ENCODE results near the gene ESRRB.

ESRRB gene

DNA sequence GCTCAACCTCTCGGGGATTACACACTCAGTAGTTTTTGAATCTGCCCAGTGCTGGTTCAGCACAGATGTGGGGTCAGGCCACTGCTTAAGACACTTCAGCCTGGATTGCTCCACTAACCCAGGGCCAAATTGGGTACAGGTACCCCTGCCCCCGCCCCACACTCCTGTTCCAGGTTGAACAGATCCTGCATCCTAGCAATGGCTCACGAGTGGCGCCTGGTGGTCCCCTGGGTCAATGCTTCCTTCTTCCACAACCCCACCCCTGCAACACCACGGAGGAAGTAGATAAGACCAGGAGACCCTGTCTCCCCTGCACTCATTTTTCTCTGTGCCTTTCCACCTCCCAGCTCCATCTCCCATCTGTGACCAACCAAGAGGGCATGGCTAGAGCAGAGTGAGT, 108.4 kb downstream of the ESRRB start:
- H3K4me3 Mint-ChIP-seq, result no peak overlapping the region
- ATAC-seq, result no peak

DNA sequence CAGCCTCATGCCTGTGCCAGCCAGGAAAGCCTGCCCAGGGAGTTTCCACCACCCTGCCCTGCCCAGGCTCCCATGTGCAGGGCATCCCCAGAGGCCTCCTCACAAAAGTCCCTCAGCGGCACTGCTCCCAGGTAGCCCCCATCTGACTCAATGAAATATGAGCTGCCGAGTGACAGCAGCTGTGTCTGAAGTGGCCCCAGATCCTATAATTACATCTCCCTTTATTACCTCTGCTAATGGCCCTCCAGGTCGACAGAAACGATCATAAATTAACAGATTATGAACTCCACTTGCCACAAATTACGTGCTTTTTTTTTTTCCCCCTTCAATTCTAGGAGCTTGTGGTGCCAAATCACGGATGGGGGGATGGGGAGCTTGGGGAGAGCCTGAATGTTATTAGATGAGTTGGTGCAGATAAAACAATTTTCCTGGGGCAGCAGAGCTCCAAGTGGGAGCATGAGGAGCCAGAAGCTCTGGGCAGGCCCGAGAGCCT, 110.4 kb downstream of the ESRRB start:
- DNase-seq (ENCODE audit: low spot score in 2 of 2), result no peak
- no peak overlapping the region for H3K27ac Mint-ChIP-seq
- H3K4me1 Mint-ChIP-seq, result no peaks in the 10 kb centered on the region
- no peak overlapping the region for H3K4me3 Mint-ChIP-seq
- H3K36me3 Mint-ChIP-seq, result no peaks in the 10 kb centered on the region
- no peak for ATAC-seq
- no peaks in the 10 kb centered on the region for H3K9me3 Mint-ChIP-seq

More for the DNA sequence above, 108.4 kb downstream of the ESRRB start:
- H3K9me3 Mint-ChIP-seq, result no peaks in the 10 kb centered on the region
- no peaks in the 10 kb centered on the region for H3K4me1 Mint-ChIP-seq
- H3K36me3 Mint-ChIP-seq, result no peaks in the 10 kb centered on the region
- no peak overlapping the region for H3K27ac Mint-ChIP-seq
- no peak for DNase-seq (ENCODE audit: low spot score in 2 of 2)

- Mint-ChIP-seq H3K9me3 (no peaks in the 10 kb centered on the region), H3K4me3 (no peak overlapping the region), H3K4me1 (no peaks in the 10 kb centered on the region), H3K27ac (no peak overlapping the region), H3K36me3 (no peaks in the 10 kb centered on the region)
- ATAC-seq (peak; percentile 15), DNase-seq (ENCODE audit: low spot score in 2 of 2) (no peak)
These were observed 112.6 kb downstream of the ESRRB start for GRCh38 chr14:76488551-76488950.

GRCh38 chr14:76489667-76490066, 113.7 kb downstream of the ESRRB start:
- Mint-ChIP-seq H3K4me1 (no peaks in the 10 kb centered on the region), H3K36me3 (no peaks in the 10 kb centered on the region), H3K27ac (no peak overlapping the region), H3K9me3 (no peaks in the 10 kb centered on the region), H3K4me3 (no peak overlapping the region)
- ATAC-seq, result no peak
- no peak for DNase-seq (ENCODE audit: low spot score in 2 of 2)

- Mint-ChIP-seq H3K4me3 (no peak overlapping the region), H3K36me3 (no peaks in the 10 kb centered on the region), H3K9me3 (no peaks in the 10 kb centered on the region), H3K4me1 (no peaks in the 10 kb centered on the region), H3K27ac (no peak overlapping the region)
- DNase-seq (ENCODE audit: low spot score in 2 of 2) (no peak), ATAC-seq (no peak)
These were observed 114.2 kb downstream of the ESRRB start for GRCh38 chr14:76490111-76490510.

GRCh38 chr14:76490735-76491134, 114.8 kb downstream of the ESRRB start:
- DNase-seq (ENCODE audit: low spot score in 2 of 2) (no peak), ATAC-seq (no peak)
- no peaks in the 10 kb centered on the region for H3K36me3 Mint-ChIP-seq
- no peaks in the 10 kb centered on the region for H3K9me3 Mint-ChIP-seq
- H3K27ac Mint-ChIP-seq, result no peak overlapping the region
- no peak overlapping the region for H3K4me3 Mint-ChIP-seq
- no peaks in the 10 kb centered on the region for H3K4me1 Mint-ChIP-seq

DNA sequence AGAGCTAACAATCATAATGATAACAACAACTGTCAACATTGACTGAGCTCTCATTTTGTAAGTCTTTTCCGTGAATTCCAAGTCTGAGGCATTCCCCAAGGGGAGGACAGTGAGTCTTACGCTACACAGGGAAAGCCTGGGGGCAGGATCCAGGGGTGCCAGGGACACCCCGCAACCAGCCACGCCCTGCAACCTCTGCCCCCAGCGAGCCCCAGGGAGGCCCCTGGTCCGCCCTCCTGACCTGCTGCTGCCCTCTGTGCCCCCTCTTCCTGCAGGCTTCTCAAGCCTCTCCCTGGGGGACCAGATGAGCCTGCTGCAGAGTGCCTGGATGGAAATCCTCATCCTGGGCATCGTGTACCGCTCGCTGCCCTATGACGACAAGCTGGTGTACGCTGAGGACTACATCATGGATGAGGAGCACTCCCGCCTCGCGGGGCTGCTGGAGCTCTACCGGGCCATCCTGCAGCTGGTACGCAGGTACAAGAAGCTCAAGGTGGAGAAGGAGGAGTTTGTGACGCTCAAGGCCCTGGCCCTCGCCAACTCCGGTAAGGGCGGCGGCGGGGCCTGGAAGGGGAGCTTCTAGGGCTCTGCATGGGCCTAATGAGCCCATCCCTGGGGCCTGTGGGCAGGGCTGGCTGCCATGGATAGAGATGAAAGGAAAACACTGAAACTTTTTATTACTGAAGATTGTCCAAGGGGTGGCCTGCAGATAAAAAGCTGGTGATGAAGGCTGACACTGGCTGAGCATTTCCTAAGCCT, 115.4 kb downstream of the ESRRB start:
- Mint-ChIP-seq H3K9me3 (no peaks in the 10 kb centered on the region), H3K27ac (no peak overlapping the region), H3K4me3 (no peak overlapping the region), H3K4me1 (no peaks in the 10 kb centered on the region), H3K36me3 (no peaks in the 10 kb centered on the region)
- DNase-seq (ENCODE audit: low spot score in 2 of 2), result no peak
- ATAC-seq, result no peak

DNA sequence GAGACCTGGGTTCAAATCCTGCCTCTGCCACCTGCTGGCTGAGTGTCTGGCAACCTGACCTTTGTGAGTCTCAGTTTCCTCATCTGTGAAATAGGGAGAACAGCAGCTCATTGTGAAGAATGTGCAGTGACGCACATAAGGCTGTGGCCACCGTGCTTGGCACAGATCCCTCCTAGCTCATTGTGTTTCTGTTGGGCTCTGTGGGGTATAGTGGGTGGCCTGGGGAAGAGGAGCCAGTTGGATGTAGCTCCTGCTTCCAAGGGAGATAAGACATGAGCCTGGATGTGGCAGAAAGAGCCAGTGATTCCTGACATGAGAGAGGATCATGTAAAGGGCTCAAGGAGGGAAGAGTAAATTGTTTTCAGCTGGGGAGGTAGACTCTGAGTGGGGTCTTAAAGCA, 120.0 kb downstream of the ESRRB start:
- H3K9me3 Mint-ChIP-seq, result no peaks in the 10 kb centered on the region
- H3K36me3 Mint-ChIP-seq, result no peaks in the 10 kb centered on the region
- DNase-seq (ENCODE audit: low spot score in 2 of 2) (no peak), ATAC-seq (no peak)
- no peak overlapping the region for H3K27ac Mint-ChIP-seq
- H3K4me1 Mint-ChIP-seq, result no peaks in the 10 kb centered on the region
- H3K4me3 Mint-ChIP-seq, result no peak overlapping the region

DNA sequence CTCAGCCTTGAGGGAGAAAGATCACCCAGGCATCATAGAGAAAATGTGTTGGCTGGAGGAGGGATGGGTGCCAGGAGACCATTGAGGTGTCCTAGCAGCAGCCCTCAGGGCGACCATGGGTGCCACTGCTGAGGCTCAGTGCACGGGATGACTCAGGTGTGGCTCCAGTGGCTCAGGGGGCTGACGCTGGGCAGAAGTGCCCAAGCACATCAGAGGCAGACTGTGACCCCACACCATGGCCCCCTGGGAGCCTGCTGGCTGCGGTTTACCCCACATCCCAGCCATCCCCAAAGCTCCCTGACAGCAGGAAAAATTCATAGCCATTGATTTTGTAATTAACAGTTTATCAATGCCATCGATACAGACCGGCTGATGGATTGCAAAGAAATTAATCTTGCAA, 120.7 kb downstream of the ESRRB start:
- no peak for DNase-seq (ENCODE audit: low spot score in 2 of 2)
- ATAC-seq, result no peak
- H3K27ac Mint-ChIP-seq, result no peak overlapping the region
- H3K36me3 Mint-ChIP-seq, result no peaks in the 10 kb centered on the region
- no peaks in the 10 kb centered on the region for H3K9me3 Mint-ChIP-seq
- H3K4me1 Mint-ChIP-seq, result no peaks in the 10 kb centered on the region
- no peak overlapping the region for H3K4me3 Mint-ChIP-seq

DNA sequence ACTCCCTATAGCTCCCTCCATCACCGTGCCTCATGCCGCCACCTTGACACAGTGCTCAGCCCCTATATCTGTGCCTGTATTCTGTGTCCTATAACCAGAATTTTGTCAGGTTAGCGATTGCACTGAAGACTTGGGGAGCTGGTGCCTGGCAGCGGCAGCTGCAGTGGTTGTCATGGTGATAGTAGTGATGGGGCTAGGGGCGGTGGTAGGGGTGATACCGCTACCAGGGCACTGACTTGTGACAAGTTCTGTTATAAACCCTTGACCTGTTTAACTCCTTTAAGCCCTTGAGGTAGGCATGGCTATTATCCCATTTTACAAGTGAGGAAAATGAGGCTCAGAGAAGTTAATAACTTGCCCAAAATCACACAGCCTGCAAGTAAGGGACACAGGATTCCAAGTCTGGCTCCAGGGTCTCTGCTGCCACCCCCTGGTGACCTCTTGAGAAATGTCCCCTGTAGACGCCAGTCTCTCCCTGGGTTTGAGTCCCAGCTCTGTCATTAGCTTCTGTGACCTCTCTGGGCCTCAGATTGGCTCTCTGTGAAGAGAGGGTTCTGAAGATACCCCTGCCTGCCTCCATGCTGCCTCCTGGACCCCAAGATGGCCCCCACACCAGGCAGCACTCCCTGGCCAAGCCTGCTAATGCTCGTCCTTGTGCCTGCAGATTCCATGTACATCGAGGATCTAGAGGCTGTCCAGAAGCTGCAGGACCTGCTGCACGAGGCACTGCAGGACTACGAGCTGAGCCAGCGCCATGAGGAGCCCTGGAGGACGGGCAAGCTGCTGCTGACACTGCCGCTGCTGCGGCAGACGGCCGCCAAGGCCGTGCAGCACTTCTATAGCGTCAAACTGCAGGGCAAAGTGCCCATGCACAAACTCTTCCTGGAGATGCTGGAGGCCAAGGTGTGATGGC, 121.9 kb downstream of the ESRRB start:
- H3K4me1 Mint-ChIP-seq, result no peaks in the 10 kb centered on the region
- no peaks in the 10 kb centered on the region for H3K36me3 Mint-ChIP-seq
- DNase-seq (ENCODE audit: low spot score in 2 of 2) (no peak), ATAC-seq (no peak)
- no peak overlapping the region for H3K4me3 Mint-ChIP-seq
- H3K9me3 Mint-ChIP-seq, result no peaks in the 10 kb centered on the region
- no peak overlapping the region for H3K27ac Mint-ChIP-seq

DNA sequence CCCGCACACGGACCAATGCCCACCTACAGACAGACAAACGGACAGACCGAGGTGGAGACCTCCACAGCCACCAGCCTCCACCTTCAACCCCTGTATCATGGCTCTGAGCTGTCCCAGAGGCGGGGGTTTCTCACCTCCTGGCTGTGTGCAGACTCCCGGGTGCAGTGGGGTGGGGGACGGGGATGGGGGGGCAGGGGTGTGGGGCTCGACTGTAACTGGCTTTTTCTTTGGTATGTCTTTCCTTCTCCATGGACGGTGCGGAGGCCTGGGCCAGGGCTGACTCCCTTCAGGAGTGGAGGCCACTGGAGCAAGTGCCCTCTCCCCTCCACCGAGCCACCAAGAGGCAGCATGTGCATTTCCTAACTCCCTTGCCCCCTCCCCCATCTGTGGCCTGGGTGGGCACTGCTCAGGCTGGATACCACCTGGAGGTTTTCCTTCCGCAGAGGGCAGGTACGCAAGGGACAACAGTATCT, 122.6 kb downstream of the ESRRB start:
- H3K4me3 Mint-ChIP-seq, result no peak overlapping the region
- H3K36me3 Mint-ChIP-seq, result no peaks in the 10 kb centered on the region
- ATAC-seq (no peak), DNase-seq (ENCODE audit: low spot score in 2 of 2) (no peak)
- H3K4me1 Mint-ChIP-seq, result no peaks in the 10 kb centered on the region
- no peak overlapping the region for H3K27ac Mint-ChIP-seq
- H3K9me3 Mint-ChIP-seq, result no peaks in the 10 kb centered on the region

- Mint-ChIP-seq H3K4me3 (no peak overlapping the region), H3K4me1 (no peaks in the 10 kb centered on the region), H3K9me3 (no peaks in the 10 kb centered on the region), H3K27ac (no peak overlapping the region), H3K36me3 (no peaks in the 10 kb centered on the region)
- ATAC-seq (peak; percentile 9), DNase-seq (ENCODE audit: low spot score in 2 of 2) (no peak)
These were observed 123.0 kb downstream of the ESRRB start for GRCh38 chr14:76498976-76499375.

GRCh38 chr14:76499399-76499798, 123.5 kb downstream of the ESRRB start:
- Mint-ChIP-seq H3K36me3 (no peaks in the 10 kb centered on the region), H3K27ac (no peak overlapping the region), H3K9me3 (no peaks in the 10 kb centered on the region), H3K4me3 (no peak overlapping the region), H3K4me1 (no peaks in the 10 kb centered on the region)
- DNase-seq (ENCODE audit: low spot score in 2 of 2), result no peak
- ATAC-seq, result peak; percentile 4

DNA sequence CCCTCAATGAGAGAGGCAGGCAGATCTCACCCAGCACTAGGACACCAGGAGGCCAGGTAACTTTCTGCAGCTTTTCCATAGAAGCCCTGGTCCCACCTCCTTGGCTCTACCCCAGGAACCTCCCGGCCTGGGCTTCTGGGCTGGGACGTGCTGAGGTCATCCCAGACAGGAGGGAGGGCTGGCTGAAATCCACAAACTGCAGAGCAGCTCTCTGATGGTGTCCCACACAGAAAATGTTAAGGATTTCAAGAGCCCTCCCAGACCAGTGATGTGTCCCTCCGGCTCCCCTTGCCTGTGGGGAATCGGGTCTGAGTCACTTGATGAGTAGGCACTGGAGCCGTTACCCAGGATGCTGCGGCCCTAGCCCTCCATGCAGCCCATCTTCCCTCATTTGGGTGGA, 124.1 kb downstream of the ESRRB start:
- Mint-ChIP-seq H3K36me3 (no peaks in the 10 kb centered on the region), H3K9me3 (no peaks in the 10 kb centered on the region), H3K4me1 (no peaks in the 10 kb centered on the region), H3K27ac (no peak overlapping the region), H3K4me3 (no peak overlapping the region)
- no peak for DNase-seq (ENCODE audit: low spot score in 2 of 2)
- no peak for ATAC-seq

- Mint-ChIP-seq H3K9me3 (no peaks in the 10 kb centered on the region), H3K4me3 (no peak overlapping the region), H3K4me1 (no peaks in the 10 kb centered on the region), H3K27ac (no peak overlapping the region), H3K36me3 (no peaks in the 10 kb centered on the region)
- ATAC-seq (no peak), DNase-seq (ENCODE audit: low spot score in 2 of 2) (no peak)
These were observed 124.5 kb downstream of the ESRRB start for GRCh38 chr14:76500480-76500879.
